Ishikawa (cell line): ENCODE data around the gene SAFB.

Experiments
- RAD21 ChIP-seq: IDR thresholded peaks from 2 replicates; pipeline ENCODE4 v1.6.1; 2012; ENCODE audit warnings: low read depth
- TEAD4 ChIP-seq: IDR thresholded peaks from 2 replicates; pipeline ENCODE4 v1.6.1; 2012

GRCh38 chr19:5632657-5633056 is 9.8 kb downstream of the SAFB start:
- no peak for TF ChIP-seq TEAD4
- TF ChIP-seq RAD21 = no peak
